HG03571 (cell line): Measurements from ENCODE around the gene ARL4A.
"Not testable (repeated sequence)": the region's sequence is repeated elsewhere in the genome, so short reads cannot be mapped to it uniquely, and the experiment has no call there.

ENCODE experiments used
- ATAC-seq: cut with Tn5 transposase; IDR thresholded peaks from one replicate; pipeline ENCODE4 v1.9.1; 2021; ENCODE audit not compliant: unreplicated experiment

ARL4A gene

DNA sequence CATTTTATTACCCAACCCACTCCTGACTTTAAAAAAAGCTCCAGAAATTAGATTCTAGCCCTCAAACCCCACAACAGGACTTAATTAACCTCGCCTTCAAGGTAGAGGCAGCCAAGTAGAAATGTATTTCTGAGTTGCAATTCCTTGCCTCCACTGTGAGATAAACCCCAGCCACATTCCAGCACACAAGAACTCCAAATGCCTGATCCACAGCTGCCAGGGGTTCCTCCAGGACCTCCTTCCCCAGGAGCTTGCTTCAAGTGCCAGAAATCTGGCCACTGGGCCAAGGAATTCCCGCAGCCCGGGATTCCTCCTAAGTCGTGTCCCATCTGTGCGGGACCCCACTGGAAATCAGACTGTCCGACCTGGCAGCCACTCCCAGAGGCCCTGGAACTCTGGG is 25.9 kb upstream of the ARL4A start:
- no peak for ATAC-seq

DNA sequence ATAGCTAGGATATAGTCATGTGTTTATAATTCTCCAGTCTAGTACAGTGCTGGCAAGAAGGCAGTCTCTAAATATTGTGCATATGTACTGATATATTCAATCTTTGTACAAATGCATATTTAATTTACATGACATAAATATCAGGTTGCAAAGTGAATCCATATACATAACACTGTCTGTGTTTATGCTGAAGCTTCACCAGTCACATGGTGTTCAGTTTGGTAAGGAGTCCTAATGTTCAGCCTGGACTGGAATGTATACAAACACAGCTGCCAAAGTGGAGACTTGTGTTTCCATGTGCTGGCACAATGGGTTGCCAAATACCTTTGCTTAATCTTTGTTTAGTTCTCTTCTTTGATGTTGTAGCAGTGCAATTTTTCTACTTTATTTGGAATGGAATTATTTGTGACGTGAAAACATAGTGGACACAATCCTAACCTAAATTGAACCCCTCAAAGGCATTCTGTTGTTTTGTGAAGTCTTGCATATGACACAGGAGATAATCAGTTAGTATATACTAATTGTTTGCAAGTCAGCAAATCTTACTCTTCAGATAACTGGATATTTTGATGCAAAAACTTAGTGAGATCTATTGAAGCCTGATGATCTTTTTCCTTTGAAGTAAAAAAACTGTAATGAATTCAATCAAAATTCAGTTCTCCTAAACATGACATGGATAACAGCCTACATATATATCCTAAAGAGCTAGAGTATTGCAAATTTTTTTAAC is 17.3 kb upstream of the ARL4A start:
- no peak for ATAC-seq

DNA sequence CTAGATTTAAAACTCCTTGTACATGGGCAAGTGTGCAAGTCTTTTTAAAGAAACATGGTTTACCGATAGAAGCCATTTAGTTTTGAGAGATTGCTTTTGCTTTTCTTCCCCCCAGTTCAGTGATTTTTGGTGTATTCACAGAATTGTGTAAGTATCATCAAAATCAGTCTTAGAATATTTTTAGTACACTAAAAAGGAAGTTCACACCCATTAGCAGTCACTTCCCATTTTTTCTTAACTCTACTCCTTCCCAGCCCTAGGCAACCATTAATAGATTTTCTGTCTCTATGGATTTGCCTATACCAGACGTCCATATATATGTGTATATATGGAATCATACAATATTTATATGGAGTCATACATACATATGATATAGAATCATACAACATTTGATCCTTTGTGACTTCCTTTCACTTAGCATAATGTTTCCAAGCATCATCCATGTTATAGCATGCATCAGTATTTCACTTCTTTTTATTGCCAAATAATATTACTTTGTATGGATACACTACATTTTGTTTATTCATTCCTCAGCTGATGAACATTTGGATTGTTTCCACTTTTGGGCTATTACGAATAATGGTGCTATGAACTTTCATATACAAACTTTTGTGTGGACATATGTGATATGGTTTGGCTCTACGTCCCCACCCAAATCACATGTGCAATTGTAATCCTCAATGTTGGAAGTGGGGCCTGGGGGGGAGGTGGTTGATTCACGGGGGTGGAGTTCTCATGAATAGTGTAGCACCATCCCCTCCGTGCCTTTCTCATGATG is 16.5 kb upstream of the ARL4A start:
- ATAC-seq = no peak

DNA sequence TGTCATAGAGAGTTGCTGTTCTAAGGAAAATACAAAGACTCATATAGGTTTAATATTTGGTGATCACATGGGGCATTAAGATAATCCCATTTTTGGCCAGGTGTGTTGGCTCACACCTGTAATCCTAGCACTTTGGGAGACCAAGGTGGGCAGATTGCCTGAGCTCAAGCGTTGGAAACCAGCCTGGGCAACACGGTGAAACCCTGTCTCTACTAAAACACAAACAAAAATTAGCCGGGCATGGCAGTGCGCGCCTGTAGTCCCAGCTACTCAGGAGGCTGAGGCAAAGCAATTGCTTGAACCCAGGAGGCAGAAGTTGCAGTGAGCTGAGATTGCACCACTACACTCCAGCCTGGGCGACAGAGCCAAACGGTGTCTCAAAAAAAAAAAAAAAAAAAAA is 14.0 kb upstream of the ARL4A start:
- not testable (repeated sequence) for ATAC-seq

DNA sequence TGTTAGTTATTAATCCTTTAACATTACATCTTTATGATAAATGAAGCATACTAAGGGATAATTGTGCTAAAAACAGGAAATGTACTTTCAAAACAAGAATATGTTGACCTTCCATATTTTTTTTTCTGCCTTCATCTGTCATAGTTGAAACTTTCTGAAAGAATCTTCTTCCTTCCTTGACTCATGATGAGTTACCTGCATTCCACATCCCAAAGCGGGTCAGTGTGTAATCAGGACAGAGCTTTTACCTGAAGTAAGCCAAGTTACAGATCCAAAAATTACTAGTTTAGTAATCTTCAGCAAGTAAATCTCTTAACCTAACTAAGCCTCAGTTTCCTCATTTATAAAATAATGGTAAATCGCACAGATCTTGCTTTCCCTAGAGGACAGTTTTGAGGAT is 13.4 kb upstream of the ARL4A start:
- ATAC-seq = no peak

DNA sequence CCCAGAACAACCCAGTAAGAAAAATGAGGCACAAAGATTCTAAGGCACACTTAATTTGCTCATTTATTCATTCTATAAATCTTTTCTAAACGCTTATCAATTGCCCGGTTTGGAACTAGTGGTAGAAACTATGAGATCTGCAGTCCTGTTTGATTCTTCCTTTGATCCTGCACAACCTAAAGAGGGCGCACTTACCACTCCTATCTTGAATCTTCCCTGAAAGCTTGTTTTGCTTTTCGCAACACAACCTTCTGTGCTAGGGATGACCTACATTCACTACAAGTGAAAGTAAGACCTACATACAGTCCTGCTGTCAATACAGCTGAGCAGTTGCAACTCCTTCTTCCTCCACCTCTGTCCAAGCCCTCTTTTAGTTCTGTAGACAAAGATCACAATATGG is 12.6 kb upstream of the ARL4A start:
- ATAC-seq = no peak

DNA sequence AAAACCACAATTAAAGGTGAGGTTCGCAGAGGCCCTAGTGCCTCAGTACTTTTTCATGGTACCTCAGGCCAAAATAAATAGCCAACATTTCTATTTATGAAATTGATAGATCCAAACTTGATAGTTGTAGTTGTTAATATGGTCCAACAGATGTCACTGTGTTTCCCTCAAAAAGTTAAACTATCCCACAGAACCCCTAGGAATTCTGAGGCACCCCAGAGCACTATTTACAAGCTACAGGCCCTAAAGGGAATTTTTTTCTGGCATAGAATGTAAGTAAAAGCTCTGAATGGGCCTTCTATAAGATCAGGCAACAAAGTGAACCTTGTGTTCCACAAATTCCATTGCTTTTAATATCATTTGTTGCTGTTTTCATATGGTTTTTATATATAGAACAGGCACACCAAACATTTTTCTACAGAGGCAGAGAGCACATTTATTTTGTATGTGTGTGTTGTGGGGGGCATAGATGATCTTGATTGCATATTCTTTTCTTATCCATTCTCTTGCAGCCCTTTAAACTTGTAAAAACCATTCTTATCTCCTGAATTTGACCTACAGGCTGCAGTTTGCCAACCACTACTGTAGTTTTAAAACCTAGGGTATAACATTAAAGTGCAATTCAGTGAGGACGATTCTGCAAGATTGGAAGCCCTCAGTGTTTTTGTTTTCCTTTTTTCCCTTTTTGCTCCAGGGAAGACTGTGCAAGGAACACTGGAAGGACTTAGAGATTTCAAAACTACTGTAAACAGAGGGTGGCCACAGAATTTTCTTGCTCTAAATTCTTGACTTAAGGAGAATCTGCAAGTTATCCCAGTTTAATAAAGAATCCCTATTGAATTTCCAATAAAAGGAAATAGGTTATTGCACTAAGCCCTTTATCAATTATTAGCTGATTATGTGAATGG is 3.5 kb upstream of the ARL4A start:
- no peak for ATAC-seq

DNA sequence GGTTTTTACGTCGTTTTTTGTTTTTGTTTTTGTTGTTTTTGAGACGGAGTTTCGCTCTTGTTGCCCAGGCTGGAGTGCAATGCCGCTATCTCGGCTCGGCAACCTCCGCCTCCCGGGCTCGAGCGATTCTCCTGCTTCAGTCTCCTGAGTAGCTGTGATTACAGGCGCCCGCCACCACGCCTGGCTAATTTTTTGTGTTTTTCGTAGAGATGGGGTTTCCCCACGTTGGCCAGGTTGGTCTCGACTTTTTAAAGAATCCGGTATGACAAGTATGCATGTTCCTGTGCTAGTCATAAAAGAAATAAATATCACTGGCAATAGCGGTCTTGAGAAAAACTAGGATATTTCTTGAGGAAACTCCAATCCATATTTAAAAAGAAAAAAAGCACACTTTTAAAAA is 2.7 kb upstream of the ARL4A start:
- ATAC-seq = no peak

DNA sequence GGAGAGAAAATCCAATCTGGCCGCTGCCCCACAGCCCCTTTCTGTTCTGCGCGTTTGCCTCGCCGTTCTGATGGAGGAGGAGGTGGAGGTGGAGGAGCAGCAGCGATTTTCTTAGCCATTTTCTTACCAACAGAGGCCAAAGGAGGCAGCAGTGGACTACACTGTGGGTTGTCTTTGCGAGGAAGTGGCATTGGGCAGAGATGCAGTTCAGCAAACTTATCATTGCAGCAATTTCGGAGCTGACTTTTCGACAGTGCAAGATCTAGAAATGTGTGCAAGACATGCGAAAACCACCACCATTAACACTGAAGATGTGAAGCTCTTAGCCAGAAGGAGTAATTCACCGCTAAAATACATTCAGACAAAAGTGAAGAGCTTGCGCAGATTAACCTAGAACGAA is 1.9 kb upstream of the ARL4A start:
- no peak for ATAC-seq

DNA sequence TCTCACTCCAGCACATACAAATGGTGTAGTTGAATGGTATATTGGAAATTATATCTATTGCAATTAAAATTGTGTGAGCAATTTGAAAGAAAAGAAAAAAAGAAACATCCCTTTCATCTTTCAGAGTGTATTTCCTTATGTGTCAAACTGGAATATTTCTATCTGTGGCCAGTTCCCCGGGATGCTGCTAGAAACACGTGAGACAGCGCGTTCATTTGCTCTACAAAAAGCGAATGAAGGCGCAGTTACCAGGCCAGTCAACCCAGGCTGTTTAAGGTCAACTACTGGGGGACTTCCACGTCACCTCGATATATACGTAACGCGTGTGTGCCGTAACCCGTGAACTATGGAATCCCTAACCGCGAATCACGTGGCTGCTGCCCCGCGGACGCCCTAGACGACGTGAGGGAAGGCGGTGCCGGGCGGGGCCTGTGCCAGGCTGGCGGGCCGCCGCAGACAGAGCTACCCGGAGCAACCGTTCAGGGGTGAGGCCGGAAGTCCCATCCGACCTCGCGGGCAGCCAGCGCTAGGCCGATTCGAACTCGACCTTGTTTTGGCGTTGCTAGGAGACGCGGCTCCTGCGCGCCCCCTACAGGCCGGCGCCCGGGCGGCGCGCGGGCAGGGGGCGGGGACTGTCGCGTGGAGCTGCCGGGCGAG is 1.1 kb upstream of the ARL4A start:
- ATAC-seq = peak; percentile 82

DNA sequence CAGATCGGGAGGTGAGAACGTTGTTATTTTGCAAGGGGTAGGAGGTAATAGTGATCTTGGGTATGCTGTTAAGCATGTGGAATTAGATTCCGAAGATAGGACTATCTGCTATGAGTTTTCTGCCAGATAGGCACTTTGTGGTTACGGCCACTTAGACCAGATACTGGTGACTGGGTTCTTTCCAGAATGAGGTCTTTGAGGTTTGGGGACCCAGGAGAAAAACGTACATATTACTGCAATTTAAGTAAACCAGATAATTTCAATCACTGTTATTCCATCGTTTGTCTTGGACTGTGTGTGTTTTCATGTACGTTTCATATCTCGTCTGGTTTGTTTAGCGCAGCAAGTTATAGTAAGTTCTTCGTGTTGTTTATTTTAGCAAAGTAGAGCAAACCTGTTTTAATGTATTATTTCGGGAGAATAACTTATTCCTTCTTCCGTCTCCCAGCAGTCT is 312 bp downstream of the ARL4A start:
- ATAC-seq = peak; percentile 3

DNA sequence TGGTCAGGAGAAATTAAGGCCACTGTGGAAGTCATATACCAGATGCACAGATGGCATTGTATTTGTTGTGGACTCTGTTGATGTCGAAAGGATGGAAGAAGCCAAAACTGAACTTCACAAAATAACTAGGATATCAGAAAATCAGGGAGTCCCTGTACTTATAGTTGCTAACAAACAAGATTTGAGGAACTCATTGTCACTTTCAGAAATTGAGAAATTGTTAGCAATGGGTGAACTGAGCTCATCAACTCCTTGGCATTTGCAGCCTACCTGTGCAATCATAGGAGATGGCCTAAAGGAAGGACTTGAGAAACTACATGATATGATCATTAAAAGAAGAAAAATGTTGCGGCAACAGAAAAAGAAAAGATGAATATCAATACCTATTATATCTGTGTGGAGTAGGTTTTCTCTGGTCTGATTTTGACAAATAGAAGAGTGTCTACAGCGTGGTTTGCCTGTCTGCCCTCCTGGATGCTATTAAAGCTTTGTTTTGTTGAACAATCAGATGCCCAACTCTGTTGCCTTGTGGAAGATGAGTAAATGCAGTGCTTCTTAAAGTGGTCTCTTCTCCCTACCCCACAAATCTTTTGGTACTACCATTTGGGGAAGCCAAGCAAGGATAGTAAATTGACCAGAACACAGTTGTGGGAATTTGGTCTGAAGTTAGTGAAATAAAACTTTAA is 1.2 kb downstream of the ARL4A start:
- not testable (repeated sequence) for ATAC-seq

DNA sequence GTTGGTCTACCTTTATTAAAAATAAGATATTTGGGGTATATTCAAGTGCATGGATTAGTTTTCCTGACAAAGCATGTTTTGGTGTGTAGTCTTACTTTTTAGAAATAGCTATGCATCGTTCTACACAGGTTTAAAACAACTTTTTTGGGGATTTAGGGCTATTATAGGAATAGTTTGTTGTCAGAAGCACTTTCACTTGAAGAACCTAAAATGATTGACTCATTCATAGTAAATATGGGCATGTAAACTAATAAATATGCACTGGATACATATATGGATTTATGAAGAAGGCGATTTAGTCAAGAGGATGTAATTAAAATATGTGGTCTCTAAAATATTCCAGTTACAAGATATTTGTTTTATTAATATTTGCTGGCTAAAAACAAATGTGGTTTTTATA is 2.0 kb downstream of the ARL4A start:
- no peak for ATAC-seq

DNA sequence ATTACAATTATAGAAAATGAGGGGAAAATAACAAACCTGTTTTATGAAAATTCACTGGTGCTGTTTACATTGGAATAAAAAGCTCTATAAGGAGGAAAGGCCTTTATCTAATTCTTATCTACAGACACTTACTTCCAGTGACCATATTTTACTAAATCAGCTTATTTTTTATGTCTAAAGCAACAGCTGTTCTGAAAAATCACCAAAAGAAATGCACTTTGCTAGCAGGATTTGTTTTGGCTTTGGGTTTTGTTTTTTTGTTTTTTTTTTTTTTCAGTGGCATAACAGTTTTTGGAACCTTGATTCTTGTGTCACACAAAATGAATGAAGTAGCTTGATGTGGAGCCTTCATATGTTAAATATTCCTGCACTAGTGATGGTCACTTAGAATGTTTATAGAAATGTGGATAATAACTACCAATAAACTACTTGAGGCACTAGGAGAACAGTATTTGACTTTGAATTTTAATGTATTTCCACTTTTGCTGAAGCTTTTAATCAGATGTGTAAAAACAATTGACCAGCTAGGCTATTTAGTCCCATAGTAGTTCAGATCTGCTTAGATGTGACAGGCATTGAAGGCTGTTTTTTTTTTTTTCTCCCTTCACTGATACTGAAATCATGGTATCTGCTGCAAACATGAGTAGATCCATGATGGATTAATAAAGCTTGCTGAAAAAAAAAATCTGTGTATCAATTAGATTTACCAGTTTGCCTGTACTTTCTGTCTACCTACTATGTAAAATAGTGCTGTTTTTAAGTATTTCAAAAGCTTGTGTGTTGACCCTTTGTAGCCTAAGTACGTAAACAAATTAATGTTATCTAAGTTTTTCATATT is 2.8 kb downstream of the ARL4A start:
- no peak for ATAC-seq

DNA sequence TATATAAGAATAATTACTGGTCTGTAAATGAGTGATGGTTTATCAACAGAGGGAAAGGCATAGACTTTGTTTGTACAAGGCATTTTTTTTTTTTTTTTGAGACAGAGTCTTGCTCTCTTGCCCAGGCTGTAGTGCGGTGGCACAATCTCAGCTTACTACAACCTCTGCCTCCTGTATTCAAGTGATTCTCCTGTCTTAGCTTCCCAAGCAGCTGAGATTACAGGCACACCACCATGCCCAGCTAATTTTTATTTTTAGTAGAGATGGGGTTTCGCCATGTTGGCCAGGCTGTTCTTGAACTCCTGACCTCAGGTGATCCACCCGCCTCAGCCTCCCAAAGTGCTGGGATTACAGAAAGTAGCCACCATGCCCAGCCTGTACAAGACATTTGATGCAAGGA is 4.0 kb downstream of the ARL4A start:
- not testable (repeated sequence) for ATAC-seq

DNA sequence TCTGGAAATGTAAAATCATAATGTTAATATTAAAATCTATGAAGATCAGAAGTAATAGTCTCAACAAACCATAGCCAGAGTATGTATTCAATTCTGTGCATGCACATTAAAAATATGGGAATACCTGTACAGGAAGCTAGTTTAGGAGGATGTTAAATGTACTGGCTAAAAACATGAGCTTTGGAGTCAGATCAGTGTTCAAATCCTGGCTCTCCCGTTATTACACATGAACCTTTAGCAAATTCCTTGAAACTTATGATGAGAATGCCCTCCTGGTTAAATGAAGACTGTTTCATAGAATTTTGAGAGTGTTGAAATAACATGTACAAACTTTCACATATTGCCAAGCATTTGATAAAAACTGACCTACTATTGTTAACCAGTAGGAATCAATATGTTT is 4.6 kb downstream of the ARL4A start:
- no peak for ATAC-seq

DNA sequence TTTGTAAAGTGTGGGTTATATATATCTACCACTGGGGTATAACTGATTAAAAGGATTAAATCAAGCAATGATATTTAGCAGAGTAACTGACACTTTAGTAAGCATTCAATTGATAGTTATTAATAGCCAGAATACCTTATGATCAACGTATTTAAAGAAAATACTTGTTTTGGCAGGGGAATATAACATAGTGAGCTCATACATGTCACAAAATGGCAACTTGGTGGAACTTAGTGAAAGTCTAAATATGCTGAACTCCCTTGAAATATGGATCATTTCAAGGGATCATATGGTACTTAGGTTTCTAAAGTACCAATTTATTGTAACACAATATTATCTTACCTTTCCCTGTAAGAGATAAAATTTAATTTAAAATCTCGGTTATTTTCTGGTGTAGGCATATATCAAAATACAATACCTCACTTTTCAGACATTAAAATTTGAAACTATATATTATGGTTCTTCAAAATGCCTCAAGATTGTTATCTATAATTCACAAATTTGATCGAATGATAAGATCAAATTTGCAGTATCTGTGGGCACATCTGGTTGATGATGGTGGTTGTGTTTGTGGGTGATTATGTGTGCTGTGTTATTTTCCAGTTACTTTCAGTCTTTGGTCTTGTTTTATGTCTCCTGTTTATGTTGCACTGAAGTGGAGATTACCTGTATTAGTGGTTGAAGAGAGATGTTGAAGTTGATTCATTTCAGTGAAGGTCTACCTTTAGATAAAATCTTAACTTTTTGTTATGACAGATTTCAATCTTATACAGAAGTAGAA is 5.2 kb downstream of the ARL4A start:
- no peak for ATAC-seq

DNA sequence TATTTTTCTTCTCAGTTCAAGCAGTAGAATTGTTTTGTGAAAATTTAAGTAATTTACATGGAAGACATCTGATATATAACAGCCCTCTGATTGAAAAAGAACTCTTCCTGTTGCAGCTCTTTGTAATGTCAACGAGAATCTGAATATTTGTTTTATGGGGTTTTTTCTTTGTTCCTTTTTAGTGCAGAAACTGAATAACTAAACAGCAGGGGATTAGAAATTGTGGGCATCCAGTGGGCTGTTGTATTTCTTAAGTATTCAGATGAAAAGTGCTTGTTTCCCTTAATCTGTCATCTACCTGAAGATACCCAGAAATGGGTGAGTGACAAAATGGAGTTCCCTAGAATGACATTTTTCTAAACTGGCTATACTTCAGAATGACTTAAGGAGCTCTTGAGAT is 7.4 kb downstream of the ARL4A start:
- no peak for ATAC-seq

DNA sequence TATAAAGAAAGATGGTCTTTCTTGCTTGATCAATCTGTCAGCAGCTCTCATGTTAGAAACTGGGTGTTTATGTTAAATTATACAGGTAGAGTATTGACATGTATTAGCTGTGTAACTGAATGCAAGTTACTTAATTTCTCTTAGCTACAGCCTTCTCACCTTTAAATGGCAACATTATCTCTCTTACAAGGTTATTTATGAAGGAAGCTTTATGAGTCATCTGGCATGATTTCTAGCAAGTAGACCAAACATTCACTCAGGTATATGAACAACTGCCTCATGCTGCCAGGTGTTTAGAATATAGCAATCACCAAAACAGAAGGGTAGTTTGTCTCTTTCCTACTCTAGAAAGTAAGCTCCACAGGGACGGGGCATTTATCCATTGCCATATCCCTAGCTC is 8.5 kb downstream of the ARL4A start:
- ATAC-seq = no peak
